GM19372 (cell line): ENCODE data around the gene RIT2.

Source experiments
- ATAC-seq: cut with Tn5 transposase; IDR thresholded peaks from one replicate; pipeline ENCODE4 v1.9.1; 2021; ENCODE audit warnings: mild to moderate bottlenecking, low read depth, moderate library complexity; ENCODE audit not compliant: unreplicated experiment

The RIT2 gene

GRCh38 chr18:43017622-43018021, 97.9 kb downstream of the RIT2 start:
- ATAC-seq, result no peak

DNA sequence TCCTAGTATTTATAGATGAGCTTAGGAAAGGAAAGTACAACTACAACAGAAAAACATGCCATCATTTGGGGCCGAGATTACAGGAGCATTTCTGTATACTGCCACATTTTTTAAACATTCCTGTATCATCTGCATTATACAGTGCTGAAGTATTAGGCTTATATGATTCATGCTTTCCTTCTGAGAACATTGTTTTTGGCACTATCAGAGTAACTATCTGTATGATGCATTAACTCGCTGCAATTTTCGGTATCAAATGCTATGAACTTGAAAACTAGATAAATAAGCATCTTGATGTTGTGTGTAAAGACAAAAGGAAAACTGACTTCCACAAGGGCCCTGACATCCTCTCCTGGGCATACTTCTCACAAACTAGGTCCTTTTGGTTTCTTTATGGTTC, 102.0 kb downstream of the RIT2 start:
- no peak for ATAC-seq

DNA sequence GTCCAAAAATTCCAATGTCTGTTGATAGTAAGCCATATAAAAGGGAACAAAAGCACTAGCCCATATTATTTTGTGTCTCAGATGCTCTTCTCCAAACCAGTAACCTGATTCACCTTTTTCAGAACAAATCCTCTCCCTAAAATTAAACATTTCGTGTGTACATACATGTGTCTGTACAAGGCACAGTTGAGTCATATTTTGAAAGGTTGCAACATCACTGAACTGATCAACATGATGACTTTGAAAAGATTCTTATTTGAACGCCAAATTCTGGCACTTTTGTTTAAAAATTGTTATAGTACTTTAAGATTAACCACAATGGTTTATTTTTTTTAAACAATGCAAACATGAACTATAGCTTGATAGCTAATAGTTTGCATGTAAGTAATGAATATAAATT, 102.5 kb downstream of the RIT2 start:
- no peak for ATAC-seq

DNA sequence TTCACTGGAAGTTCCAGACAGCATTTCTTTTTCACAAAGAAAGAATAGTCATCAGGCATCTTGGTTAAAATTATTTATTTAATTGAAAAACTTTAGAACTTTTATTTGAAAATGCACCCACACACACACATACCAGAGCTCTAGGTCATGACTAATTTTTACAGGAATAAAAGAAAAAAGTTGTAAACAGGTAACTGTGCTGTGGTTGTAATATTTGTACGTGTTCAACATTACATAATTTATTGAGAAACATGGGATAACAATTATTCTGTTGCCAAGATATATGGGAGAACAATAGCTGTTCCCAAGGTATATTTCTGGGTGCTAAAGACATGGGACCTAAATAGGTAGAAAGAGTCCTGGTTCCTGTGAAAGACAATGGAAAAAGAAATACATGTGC, 104.9 kb downstream of the RIT2 start:
- no peak for ATAC-seq

GRCh38 chr18:43009674-43010073, 105.8 kb downstream of the RIT2 start:
- no peak for ATAC-seq

DNA sequence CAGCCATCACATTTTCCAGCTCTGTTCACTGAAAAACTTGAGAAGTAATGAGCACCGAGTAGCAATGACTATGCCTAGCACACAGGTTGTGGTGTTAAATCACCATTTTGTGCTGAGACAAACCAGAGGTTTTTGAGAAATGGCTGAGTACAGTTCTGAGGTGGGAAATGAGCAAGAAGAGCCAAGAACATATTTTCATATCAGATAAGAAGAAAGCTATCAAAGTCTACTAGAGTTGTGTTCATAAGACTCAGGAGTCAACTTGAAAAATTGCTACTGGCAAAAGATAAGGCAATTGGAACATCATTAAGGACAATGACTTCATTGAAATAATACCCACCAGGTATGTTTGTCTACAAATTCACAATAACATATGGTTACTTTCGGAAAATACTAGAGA, 108.1 kb downstream of the RIT2 start:
- ATAC-seq, result no peak

DNA sequence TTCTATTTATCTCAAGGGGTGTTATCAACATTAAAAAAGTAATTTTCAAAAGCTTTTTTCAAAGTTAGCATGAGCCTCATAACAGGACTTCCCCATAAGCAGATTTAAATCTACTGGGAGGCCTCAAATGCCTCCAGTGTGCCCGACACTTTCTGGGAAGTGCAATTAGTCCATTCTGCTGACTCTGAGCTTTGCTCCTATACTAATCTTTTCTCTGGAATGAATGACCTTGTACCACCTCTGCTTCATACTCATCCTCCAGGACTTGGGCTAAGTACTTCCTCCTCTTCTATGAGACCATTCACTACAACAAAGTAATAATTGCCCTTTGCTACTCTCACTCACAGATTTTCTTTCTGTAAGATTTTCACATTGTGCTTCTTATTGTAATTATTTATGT, 111.1 kb downstream of the RIT2 start:
- no peak for ATAC-seq

GRCh38 chr18:43001821-43002220, 113.7 kb downstream of the RIT2 start:
- no peak for ATAC-seq

- no peak for ATAC-seq
Measured at GRCh38 chr18:42996824-42997223, 118.7 kb downstream of the RIT2 start.

- ATAC-seq, result no peak
Measured at GRCh38 chr18:42980426-42980825, 135.1 kb downstream of the RIT2 start.

DNA sequence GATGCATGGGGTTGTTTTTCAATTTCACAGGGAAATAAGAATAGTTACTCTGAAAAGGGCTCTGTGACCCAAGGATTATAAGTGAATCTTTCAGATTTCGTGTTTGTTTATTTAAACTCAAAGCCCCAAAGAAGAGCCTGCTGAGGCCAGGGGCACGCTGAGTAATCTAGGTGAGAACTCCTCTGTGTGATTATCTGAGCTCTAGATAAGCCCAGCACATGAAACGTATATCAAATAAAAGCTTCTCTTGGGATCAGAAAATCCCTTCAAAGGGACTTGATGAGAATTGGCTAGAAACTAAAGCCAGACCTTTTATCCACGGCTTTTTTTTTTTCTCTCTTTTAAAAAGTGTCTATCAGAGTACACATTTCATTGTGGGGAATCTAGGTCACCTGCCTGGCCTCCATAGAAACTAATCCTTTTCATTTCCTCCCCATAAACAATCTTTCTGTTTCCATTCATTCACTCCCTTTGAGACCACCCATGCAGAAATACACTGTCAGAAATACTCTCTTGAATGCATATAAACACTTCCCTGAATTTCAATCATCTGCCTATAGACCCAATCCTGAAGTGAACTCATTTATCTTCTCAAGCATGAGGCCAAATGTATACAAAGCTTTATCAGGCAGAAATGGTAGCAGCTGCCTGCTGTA, 137.4 kb downstream of the RIT2 start:
- no peak for ATAC-seq

- ATAC-seq, result no peak
Measured at GRCh38 chr18:42976869-42977590, 138.5 kb downstream of the RIT2 start.

GRCh38 chr18:42969366-42969765, 146.1 kb downstream of the RIT2 start:
- no peak for ATAC-seq

DNA sequence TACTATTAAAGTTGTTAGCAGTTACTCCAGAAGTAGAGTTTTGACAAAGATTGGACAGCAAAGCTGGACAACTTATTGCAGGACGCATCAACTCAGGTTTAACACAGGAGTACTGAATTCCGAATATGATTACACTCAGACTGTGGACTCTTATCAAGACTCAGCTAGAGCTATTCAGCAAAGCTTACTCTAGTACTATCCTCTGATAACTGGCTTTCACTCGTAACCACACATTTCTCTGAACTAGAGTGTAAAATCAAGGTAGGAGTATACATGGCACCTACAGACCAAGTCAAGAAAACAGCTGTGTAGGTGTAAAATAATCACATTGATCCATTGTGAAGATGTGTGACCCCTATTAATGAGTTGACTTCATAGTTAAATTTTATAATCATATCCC, 154.2 kb downstream of the RIT2 start:
- ATAC-seq, result no peak

DNA sequence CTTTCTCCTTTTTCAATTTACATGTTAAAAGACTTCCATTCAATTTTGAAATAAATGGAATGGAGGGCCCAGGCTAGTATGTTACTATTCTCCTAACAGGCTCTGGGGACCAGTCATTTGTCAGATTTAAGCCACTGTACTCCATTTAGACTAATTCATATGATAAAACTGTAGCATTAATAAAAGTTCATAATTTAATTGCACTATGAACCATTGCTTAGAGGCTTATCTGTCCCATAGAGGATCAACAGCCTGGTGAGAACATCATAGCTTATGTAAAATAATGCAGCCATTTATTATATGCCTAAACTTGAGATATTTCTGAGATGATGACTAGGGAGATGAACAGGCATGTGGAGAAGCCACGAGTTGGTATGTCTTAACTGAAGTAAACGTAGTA, 156.0 kb downstream of the RIT2 start:
- no peak for ATAC-seq

DNA sequence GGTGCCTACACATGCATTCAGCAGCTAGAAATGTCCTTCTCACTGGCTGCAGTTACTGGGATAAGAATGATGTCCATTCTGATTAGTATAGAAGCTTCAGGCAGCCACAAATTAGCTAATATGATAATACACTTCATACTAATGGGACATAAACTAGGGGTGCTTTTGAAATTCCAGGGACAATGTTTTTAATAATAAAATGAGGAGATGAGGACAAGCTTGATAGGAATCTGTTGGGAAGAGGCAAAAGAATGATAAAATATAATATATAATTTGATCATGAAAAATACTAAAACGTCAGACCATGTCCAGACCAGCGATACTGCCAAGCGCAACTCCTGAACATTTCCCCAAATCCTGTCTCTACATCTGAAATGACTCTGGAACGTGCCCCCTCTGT, 157.1 kb downstream of the RIT2 start:
- no peak for ATAC-seq

DNA sequence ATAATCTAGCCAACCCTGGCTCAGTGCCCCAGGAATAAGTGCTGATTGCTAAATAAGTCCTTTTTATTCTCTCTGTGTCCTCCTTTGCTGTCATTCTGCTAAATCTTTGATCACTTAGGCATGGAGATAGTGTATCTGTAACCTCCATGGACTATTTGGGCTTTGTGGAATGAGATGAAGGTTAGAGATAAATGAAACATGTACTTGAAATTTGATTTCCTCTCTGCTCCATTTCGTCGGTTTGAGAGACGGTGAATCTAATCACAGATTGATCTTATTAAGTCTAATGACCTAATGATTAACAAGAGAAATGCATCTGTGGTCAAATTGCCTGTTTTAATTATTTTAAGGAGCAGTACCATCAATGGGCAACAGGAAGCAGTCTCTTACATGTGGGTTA, 159.2 kb downstream of the RIT2 start:
- ATAC-seq, result no peak

DNA sequence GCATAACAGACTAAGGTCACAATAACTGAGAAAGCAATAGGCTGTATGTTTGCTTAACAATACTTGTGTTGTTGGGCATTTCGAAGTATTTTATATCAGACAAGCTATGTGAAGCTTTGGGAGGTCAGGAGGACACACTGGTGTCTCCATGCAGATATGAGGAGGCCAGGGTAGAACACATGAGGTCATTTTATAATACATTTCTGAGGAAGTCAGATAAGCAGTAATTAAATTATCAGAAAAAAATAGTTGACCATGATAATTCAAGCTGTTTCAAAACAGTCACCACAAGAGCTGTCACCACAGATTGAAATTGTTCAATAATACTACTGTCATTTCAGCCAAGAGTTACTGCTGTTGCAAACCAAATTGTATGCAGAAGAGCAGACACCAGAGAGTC, 160.6 kb downstream of the RIT2 start:
- ATAC-seq, result no peak

GRCh38 chr18:42953306-42953705, 162.2 kb downstream of the RIT2 start:
- no peak for ATAC-seq

DNA sequence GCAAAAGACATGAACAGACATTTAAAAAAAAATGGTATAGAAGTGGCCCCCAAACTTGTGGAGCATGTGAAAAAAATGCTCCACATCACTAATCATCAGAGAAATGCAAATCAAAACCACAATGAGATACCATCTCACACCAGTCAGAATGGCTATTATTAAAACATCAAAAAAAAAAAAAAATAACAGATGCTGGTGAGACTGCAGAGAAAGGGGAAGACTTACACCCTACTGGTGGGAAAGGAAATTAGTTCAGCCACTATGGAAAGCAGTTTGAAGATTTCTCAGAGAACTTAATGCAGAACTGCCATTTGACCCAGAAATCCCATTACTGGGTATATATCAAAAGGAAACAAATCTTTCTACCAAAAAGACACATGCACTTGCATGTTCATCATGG, 164.8 kb downstream of the RIT2 start:
- no peak for ATAC-seq

DNA sequence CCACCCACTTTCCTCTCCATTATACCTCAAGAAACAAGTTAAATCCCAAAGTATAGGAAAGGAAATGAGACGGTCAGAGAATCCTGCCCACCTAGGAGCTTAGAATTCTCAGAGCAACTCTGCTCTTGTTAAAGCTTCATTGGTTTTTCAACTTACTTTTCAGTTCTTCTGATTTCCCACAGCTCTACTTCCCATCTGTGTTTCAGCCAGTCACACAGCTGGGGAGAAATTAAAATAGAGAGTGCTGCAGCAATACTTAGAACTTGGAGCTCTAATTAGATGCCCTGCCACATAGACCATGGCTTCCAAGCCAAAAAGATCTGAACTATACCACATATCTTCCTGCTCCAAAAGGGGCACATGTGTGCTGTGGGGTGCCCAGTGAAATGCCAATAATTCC, 166.7 kb downstream of the RIT2 start:
- ATAC-seq, result no peak

DNA sequence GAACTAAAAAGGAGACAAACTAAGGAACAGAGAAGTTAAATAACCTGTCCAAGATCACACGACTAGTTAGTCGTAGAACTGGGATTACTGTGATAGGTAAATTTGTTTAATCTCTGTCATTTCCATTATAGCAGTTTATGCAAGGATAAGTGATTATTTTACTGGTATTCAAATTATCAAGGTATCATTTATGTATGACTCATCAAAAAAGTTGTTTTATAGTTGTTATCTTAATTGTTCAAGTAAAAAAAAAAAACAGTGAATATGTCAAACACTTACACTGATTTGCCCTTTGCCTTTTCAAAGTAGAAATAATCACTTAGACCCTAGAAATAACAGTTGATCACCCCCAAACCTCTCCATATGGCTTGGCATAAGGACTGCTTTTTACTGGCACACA, 173.6 kb downstream of the RIT2 start:
- no peak for ATAC-seq
